Adipocyte (in vitro differentiated cells): ENCODE measurements around the gene PFDN6.
A peak's percentile ranks its signal among the peaks of the same experiment; 100 is the strongest.

Source experiments
- DNase-seq: peaks from one replicate; pipeline ENCODE4 v3.0.0-alpha.2; 2015; ENCODE audit warnings: low read depth
- H3K27me3 ChIP-seq: replicated peaks from 2 replicates; pipeline ENCODE4 v1.7.0; 2013; ENCODE audit warnings: mild to moderate bottlenecking, low read length, moderate library complexity; ENCODE audit not compliant: control insufficient read depth, insufficient read depth
- H3K36me3 ChIP-seq: 2 replicates; pipeline ENCODE4 v1.7.0; 2013; ENCODE audit warnings: low read length, mild to moderate bottlenecking, moderate library complexity; ENCODE audit not compliant: control insufficient read depth, insufficient read depth, severe bottlenecking
- H3K4me1 ChIP-seq: 2 replicates; pipeline ENCODE4 v1.7.0; 2013; ENCODE audit warnings: mild to moderate bottlenecking, low read length, moderate library complexity; ENCODE audit not compliant: control insufficient read depth, insufficient read depth
- H3K4me3 ChIP-seq: 2 replicates; pipeline ENCODE4 v1.7.0; 2013; ENCODE audit warnings: mild to moderate bottlenecking, low read length, moderate library complexity
- H3K9ac ChIP-seq: 2 replicates; pipeline ENCODE4 v1.7.0; 2013; ENCODE audit warnings: mild to moderate bottlenecking, low read length, moderate library complexity
- H3K9me3 ChIP-seq: 2 replicates; pipeline ENCODE4 v1.7.0; 2013; ENCODE audit warnings: mild to moderate bottlenecking, low read length, moderate library complexity; ENCODE audit not compliant: control insufficient read depth

The PFDN6 gene

GRCh38 chr6:33286946-33287914, 2.2 kb upstream of the PFDN6 start:
- Histone ChIP-seq H3K9me3 (no peaks in the 10 kb centered on the region), H3K36me3 (peaks cover 55% of the 10 kb centered on the region), H3K9ac (no peak overlapping the region), H3K4me3 (no peak overlapping the region), H3K4me1 (peaks cover 15% of the 10 kb centered on the region), H3K27me3 (no peaks in the 10 kb centered on the region)
- DNase-seq = no peak

- Histone ChIP-seq H3K4me3 (peak overlapping the region; percentile 98), H3K27me3 (no peaks in the 10 kb centered on the region), H3K9ac (peak overlapping the region; percentile 92), H3K4me1 (peaks cover 15% of the 10 kb centered on the region), H3K9me3 (no peaks in the 10 kb centered on the region), H3K36me3 (peaks cover 49% of the 10 kb centered on the region)
- DNase-seq = no peak
Observed at GRCh38 chr6:33288141-33288920, 1.1 kb upstream of the PFDN6 start.

GRCh38 chr6:33289784-33290315, 449 bp downstream of the PFDN6 start:
- peak; percentile 41 for DNase-seq
- no peaks in the 10 kb centered on the region for H3K9me3 ChIP-seq
- peaks cover 15% of the 10 kb centered on the region for H3K4me1 ChIP-seq
- H3K9ac ChIP-seq = peak overlapping the region; percentile 92
- H3K36me3 ChIP-seq = peaks cover 39% of the 10 kb centered on the region
- no peaks in the 10 kb centered on the region for H3K27me3 ChIP-seq
- H3K4me3 ChIP-seq = peak overlapping the region; percentile 98

- Histone ChIP-seq H3K36me3 (peaks cover 34% of the 10 kb centered on the region), H3K27me3 (no peaks in the 10 kb centered on the region), H3K4me3 (peak overlapping the region; percentile 98), H3K9me3 (no peaks in the 10 kb centered on the region), H3K4me1 (peaks cover 15% of the 10 kb centered on the region), H3K9ac (peak overlapping the region; percentile 92)
- DNase-seq = no peak
Observed at GRCh38 chr6:33290459-33290858, 1.1 kb downstream of the PFDN6 start.

DNA sequence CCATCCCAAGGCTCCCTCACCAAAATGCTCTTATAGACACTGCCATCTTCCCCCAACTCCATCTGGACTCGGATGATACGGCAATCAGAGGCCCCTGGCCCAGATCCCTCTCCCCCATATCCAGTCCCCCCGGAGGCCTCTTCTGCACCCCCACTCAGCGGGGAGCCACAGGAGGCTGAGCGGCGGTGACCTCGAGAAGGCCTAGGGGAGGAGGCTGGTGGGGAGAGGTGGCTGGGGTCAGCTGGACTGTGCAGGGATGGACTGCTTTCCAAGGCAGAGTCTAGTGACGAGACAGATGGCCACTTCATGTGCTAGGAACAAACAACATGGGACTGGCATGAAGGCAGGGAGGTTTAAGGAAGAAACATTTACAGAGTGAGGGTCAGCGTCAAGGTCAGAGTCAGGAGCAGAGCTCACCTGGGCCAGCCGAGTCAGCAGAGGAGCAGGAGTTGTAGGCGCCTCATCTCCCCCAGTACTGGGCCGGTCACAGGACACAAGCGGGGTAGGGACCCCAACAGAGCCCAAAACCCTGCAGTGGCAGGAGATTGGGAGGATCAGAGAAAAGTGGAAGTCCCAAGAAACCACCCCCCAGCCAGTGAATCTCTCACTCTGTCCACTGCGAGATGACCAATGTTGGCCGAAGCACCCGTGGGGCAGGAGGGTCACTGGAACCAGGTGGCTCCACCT, 3.7 kb downstream of the PFDN6 start:
- no peak for DNase-seq
- peaks cover 17% of the 10 kb centered on the region for H3K36me3 ChIP-seq
- H3K9me3 ChIP-seq = no peaks in the 10 kb centered on the region

DNA sequence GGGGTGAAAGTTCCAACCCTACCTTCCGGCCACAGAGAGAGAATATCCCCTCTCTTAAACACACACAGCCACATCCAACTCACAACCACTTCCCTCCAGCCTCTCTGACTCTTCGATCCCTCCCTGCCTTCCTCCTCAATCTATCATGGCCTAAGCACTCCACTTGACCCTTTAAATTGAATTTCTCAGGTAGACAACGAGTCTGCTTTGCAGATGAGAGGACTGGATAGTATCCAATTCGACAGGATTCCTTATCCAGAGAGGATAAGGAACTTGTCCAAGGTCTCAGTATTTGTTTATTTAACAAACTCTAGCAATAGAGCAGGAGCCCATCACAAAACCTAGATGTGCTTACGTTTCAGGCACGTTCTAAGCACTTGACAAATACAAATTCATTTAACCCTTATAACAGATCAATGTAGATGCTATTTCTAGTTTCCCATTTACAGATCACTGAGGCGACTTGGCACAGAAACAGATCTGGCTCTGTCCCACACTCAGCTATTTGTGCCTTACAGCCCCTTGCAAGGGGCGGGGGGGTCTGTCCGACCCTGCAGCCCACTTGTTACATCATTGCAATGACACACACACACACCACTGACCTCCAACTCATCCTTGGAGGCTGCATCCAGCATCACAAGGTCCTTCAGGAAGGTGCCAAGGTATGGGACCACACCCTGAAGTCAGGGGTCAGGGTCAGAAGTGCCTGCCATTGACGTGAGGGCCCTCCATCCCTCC, 4.9 kb downstream of the PFDN6 start:
- Histone ChIP-seq H3K9me3 (no peaks in the 10 kb centered on the region), H3K9ac (no peak overlapping the region), H3K36me3 (peaks cover 17% of the 10 kb centered on the region), H3K4me3 (no peak overlapping the region), H3K4me1 (peaks cover 18% of the 10 kb centered on the region), H3K27me3 (no peaks in the 10 kb centered on the region)
- no peak for DNase-seq

More for the DNA sequence above, 3.7 kb downstream of the PFDN6 start:
- H3K27me3 ChIP-seq = no peaks in the 10 kb centered on the region
- no peak overlapping the region for H3K9ac ChIP-seq
- no peak overlapping the region for H3K4me3 ChIP-seq
- peaks cover 20% of the 10 kb centered on the region for H3K4me1 ChIP-seq

- no peak for DNase-seq
- Histone ChIP-seq H3K36me3 (peaks cover 17% of the 10 kb centered on the region), H3K9me3 (no peaks in the 10 kb centered on the region), H3K9ac (no peak overlapping the region), H3K27me3 (no peaks in the 10 kb centered on the region), H3K4me3 (no peak overlapping the region), H3K4me1 (peaks cover 12% of the 10 kb centered on the region)
Observed at GRCh38 chr6:33295621-33296369, 6.4 kb downstream of the PFDN6 start.

DNA sequence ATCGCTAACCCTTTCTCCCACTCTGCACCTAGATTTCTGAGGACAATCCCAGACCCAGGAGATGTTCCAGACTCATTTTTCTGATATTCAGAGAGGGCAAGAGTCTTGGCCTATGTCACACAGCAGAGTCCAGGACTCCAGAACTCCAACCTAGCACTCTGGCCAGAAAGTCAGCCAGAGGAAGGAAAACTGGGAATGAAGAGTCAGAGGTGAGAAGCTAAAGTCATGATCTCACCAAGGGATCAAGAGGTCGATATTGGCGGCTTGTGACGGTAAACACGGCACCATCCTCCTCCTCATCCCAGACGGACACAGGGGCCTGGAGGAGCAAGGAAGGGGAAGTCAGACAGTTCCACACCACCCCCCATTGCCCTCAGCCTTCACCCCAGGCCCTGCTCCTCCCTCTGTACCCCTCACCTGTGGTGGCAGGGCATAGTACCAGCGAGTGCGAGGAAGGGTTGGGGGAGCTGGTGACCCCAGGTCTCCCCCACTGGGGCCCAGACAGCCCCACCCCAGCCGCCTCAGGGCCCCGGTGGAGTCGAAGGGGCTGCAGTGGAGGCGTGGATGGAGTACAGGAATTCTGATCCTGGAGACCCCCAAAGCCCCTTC, 7.5 kb downstream of the PFDN6 start:
- H3K27me3 ChIP-seq = no peaks in the 10 kb centered on the region
- H3K9ac ChIP-seq = peak overlapping the region; percentile 72
- peaks cover 14% of the 10 kb centered on the region for H3K36me3 ChIP-seq
- peaks cover 16% of the 10 kb centered on the region for H3K4me1 ChIP-seq
- DNase-seq = no peak
- H3K4me3 ChIP-seq = no peak overlapping the region
- no peaks in the 10 kb centered on the region for H3K9me3 ChIP-seq

DNA sequence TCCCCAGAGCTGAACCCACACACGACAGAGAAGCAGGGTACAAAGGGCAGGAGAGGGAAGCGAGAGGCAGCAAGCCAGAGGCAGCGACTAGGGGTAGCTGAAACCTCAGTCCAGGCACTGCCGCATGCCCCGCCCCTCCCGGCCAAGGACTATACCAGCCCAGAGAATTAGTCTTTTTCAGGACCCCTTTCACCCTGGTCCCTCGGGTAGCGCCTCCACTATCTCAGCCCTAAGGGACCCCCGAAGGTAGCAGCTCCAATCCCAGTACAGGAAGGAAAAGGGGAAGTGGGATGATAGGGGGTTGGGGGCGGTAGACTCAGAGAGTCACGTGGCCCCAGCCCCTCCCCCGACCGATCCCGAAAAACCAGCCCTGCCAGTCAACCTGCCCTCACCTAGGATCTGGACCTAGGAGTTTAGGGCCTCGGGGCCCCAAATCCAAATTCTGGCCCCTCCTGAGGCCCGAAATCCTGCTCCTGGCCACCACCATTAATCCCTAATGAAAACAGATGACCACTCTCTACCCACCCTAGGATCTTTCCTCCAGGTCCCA, 8.1 kb downstream of the PFDN6 start:
- H3K27me3 ChIP-seq = no peaks in the 10 kb centered on the region
- peaks cover 12% of the 10 kb centered on the region for H3K36me3 ChIP-seq
- peak overlapping the region; percentile 70 for H3K4me3 ChIP-seq
- no peak for DNase-seq
- H3K9me3 ChIP-seq = no peaks in the 10 kb centered on the region
- H3K9ac ChIP-seq = peak overlapping the region; percentile 72
- peaks cover 16% of the 10 kb centered on the region for H3K4me1 ChIP-seq
